Adrenal gland (tissue), 12 donors: ENCODE data around the gene PPM1L. TPM values are rescaled to one million over a fixed set of nuclear protein-coding genes. Genes with fewer than 3 reads are reported as not detected.

Experiments used
- DNase-seq, 7 donors: peaks; one replicate each; pipeline ENCODE4 v3.0.0-alpha.2; 2019 to 2020
- H3K27ac ChIP-seq, 5 donors: fragments of 200-600 bp; sonication (generic) in 4 of 5; 1 replicate in 3 of 5; 2 replicates in 2 of 5; pipeline versions ENCODE4 v1.5.1 to v1.8.0; 2016 to 2020; ENCODE audit warnings: mild to moderate bottlenecking in 1 of 5
- H3K27me3 ChIP-seq: fragments of 200-600 bp; 2 replicates; pipeline ENCODE4 v1.8.0; 2021
- H3K36me3 ChIP-seq, 2 donors: fragments of 200-600 bp; replicated peaks in 1 of 2; 1 replicate in 1 of 2; 2 replicates in 1 of 2; pipeline versions ENCODE4 v1.5.1 to v1.8.0; 2018 to 2022
- H3K4me1 ChIP-seq, 2 donors: fragments of 200-600 bp; replicated peaks in 1 of 2; 1 replicate in 1 of 2; 2 replicates in 1 of 2; pipeline versions ENCODE4 v1.5.1 to v1.8.0; 2018 to 2021
- H3K4me3 ChIP-seq, 4 donors: fragments of 200-600 bp; sonication (generic) in 3 of 4; one replicate each; pipeline ENCODE4 v1.5.1; 2016 to 2018
- H3K9me3 ChIP-seq, 3 donors: fragments of 200-600 bp; sonication (generic) in 1 of 3; replicated peaks in 1 of 3; 1 replicate in 2 of 3; 2 replicates in 1 of 3; pipeline versions ENCODE4 v1.5.1 to v1.8.0; 2016 to 2021
- POLR2A ChIP-seq, 2 donors: fragments of 450-650 bp; IDR thresholded peaks; one replicate each; pipeline ENCODE4 v1.6.1; 2017; ENCODE audit warnings: antibody characterized with exemption in 2 of 2, mild to moderate bottlenecking in 2 of 2, moderate library complexity in 1 of 2
- WGBS, 4 donors: extraction: QIAGEN DNeasy Blood & Tissue Kit in 2 of 4; methylation state at CpG; one replicate each; pipeline versions ENCODE4 v1.1.5 to v1.1.7; 2013 to 2017; 5-methylcytosine and 5-hydroxymethylcytosine counted together
- intact Hi-C, 2 donors: fragments of 100-400 bp; cut with DNase I; formaldehyde crosslinking; loops; one replicate each; pipeline versions ENCODE4 v1.14.1 to v1.15.0; 2022 to 2023
- polyA plus RNA-seq, 3 donors: library from polyadenylated mRNA; stranded (reverse); fragments of 200-250 nt in 2 of 3; fragments of 350-450 nt in 1 of 3; fragmentation: Illumina TruSeq in 1 of 3; extraction: RNeasy Lipid Tissue Mini Kit (QIAGEN cat#74804) in 1 of 3; gene quantifications; one replicate each; pipeline ENCODE4 v1.2.3, GENCODE V29; 2013 to 2014
- total RNA-seq, 9 donors: library from RNA; depleted of rRNA in 4 of 9; stranded (reverse); fragments of >200 nt in 4 of 9; fragments of 120-200 nt in 1 of 9; fragmentation: NEBNext Ultra II Directional in 1 of 9; extraction: Animal tissue kit (Norgen Biotek cat#: 25700) in 1 of 9; gene quantifications; one replicate each; pipeline versions ENCODE4 v1.1.0 to v1.2.4, GENCODE V29; 2013 to 2023
- TF ChIP-seq, protein P1 (sequence below), 6 experiments: fragments of 450-650 bp in 4 of 6; fragments of 200-600 bp in 2 of 6; sonication (generic) in 1 of 6; IDR thresholded peaks; 1 replicate in 5 of 6; 2 replicates in 1 of 6; pipeline versions ENCODE4 v1.5.1 to v1.8.0; 2016 to 2021; ENCODE audit warnings: antibody characterized with exemption in 6 of 6, mild to moderate bottlenecking in 2 of 6, moderate library complexity in 1 of 6
- donor health status: healthy with polysubstance abuse.
- donor health status: Bipolar disorder and iron deficiency.
- donor health status: DM: yes; HTN: yes; CAD: no.
- donor health status: DM: no; HTN: no; CAD: no.
- donor health status: DM: no; HTN: no; CAD: no.
- donor health status: DM: yes; HTN: yes; CAD: no.

The PPM1L gene
- total and polyA plus RNA-seq, 12 donors: 2.4 to 53.6 (median 35.0) TPM

DNA sequence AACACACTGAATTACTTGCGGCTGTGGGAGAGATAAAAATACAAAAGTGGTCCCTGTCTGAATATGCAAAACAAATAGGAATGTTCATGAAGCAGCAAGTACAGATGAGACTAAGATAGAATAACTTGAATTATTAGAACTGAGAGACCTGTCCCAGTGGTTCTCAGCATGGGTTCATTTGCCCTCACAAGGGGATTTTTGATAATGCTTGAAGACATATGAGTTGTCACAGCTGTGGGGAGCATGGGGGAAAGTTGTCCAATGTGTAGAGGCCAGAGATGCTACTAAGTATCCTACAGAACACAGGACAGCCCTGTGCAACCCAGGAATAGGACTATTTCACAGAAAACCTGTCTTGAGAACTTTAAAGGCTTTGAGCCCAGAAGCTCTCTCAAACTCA, 22.4 kb downstream of the PPM1L start:
- intact Hi-C loops: no loop called here
- peaks cover 0 to 4% of the 10 kb centered on the region in 2 donors for H3K4me1 ChIP-seq
- no peak overlapping the region for H3K27ac ChIP-seq
- no peaks in the 10 kb centered on the region for H3K36me3 ChIP-seq
- TF ChIP-seq, protein P1, sequence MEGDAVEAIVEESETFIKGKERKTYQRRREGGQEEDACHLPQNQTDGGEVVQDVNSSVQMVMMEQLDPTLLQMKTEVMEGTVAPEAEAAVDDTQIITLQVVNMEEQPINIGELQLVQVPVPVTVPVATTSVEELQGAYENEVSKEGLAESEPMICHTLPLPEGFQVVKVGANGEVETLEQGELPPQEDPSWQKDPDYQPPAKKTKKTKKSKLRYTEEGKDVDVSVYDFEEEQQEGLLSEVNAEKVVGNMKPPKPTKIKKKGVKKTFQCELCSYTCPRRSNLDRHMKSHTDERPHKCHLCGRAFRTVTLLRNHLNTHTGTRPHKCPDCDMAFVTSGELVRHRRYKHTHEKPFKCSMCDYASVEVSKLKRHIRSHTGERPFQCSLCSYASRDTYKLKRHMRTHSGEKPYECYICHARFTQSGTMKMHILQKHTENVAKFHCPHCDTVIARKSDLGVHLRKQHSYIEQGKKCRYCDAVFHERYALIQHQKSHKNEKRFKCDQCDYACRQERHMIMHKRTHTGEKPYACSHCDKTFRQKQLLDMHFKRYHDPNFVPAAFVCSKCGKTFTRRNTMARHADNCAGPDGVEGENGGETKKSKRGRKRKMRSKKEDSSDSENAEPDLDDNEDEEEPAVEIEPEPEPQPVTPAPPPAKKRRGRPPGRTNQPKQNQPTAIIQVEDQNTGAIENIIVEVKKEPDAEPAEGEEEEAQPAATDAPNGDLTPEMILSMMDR (IDR thresholded peaks at IDR 0.05): no peak
- no peak for TF ChIP-seq POLR2A (IDR thresholded peaks at IDR 0.05)
- no peak for DNase-seq
- no peak overlapping the region for H3K4me3 ChIP-seq
- H3K9me3 ChIP-seq: no peaks in the 10 kb centered on the region
- H3K27me3 ChIP-seq: no peaks in the 10 kb centered on the region
- WGBS, 4 donors: 80 to 89% (median 85%) methylated on average over 1 of the region's 1 CpG

DNA sequence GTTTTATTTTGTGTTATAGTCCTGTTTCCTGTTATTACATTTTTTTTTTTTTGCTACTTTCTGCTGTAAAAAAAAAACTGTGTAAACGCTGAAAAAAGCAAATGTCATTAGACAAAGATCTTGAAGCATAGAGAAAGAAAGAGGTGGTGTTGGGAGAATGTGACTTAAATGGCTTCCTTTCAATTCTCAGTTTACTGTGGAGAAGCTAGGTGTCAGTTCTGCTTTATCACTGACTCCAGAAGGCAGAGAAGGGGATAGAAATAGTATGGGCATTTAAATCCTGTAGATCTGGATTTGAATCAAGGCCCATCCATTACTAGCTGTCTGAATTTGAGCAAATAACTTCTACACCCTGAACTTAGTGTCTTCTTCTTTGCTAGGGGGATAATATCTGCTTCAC, 23.0 kb downstream of the PPM1L start:
- H3K27me3 ChIP-seq: no peaks in the 10 kb centered on the region
- TF ChIP-seq, protein P1 (IDR thresholded peaks at IDR 0.05): peak in 1 of 6 experiments; percentile 3
- no peak for TF ChIP-seq POLR2A (IDR thresholded peaks at IDR 0.05)
- intact Hi-C loops: no loop called here
- WGBS, 4 donors: 52 to 72% (median 57%) methylated on average over 1 of the region's 1 CpG
- H3K9me3 ChIP-seq: no peaks in the 10 kb centered on the region
- no peak for DNase-seq
- H3K4me1 ChIP-seq: peaks cover 0 to 4% of the 10 kb centered on the region in 2 donors
- H3K36me3 ChIP-seq: no peaks in the 10 kb centered on the region
- H3K4me3 ChIP-seq: no peak overlapping the region
- no peak overlapping the region for H3K27ac ChIP-seq

- H3K4me3 ChIP-seq: no peak overlapping the region
- no peaks in the 10 kb centered on the region for H3K27me3 ChIP-seq
- no peak for TF ChIP-seq POLR2A (IDR thresholded peaks at IDR 0.05)
- TF ChIP-seq, protein P1 (IDR thresholded peaks at IDR 0.05): no peak
- no peaks in the 10 kb centered on the region for H3K36me3 ChIP-seq
- no peak for DNase-seq
- intact Hi-C loops: no loop called here
- no peaks in the 10 kb centered on the region for H3K9me3 ChIP-seq
- no peak overlapping the region for H3K27ac ChIP-seq
- peaks cover 0 to 4% of the 10 kb centered on the region in 2 donors for H3K4me1 ChIP-seq
Observed at GRCh38 chr3:160780245-160780644, 24.2 kb downstream of the PPM1L start.

GRCh38 chr3:160781402-160781801, 25.4 kb downstream of the PPM1L start:
- Histone ChIP-seq H3K36me3 (no peaks in the 10 kb centered on the region), H3K4me1 (peaks cover 0 to 4% of the 10 kb centered on the region in 2 donors), H3K4me3 (no peak overlapping the region), H3K9me3 (no peaks in the 10 kb centered on the region), H3K27me3 (no peaks in the 10 kb centered on the region), H3K27ac (no peak overlapping the region)
- intact Hi-C loops: no loop called here
- DNase-seq: no peak
- TF ChIP-seq, protein P1 (IDR thresholded peaks at IDR 0.05): no peak
- no peak for TF ChIP-seq POLR2A (IDR thresholded peaks at IDR 0.05)
- WGBS, 4 donors: 88 to 93% (median 90%) methylated on average over 4 of the region's 4 CpGs
